ENCODE data around the gene HK3.
"Not testable (repeated sequence)": the region's sequence is repeated elsewhere in the genome, so short reads cannot be mapped to it uniquely, and the experiment has no call there.

The HK3 gene

DNA sequence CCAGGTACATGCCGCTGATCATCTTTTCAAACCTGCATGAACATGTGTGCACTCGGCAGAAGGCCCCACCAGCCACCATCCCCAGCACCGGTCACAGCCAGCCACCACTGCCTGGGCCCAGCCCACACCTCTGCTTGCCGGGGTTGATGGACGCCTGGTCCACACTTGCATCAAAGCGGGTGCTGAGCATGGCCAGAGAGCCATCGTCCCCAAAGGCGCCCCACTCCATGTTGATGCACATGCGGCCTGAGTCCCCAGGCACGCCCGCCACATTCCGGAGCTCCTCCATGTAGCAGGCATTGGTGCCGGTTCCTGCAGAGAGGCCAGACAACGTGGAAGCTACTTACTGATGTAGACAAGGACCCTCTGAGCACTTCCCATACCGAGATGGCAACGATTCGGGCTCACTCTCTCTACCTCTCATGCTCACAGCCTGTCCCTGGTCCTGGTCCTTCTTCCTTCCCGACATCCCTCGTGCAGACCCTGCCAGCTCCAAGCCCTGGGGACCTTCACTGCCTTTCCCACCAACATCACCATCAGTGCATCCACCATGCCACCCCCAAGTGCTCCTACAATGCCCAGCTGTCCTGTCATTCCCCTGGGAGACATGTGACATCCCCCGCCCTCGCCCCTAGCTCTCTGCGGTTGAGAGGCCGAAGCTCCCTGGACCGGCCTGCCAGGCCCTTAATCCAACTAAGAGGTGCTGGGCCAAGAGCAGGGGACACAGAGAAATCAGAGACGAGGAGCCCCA, 17.2 kb downstream of the HK3 start:
- no peak for FAIRE-seq

DNA sequence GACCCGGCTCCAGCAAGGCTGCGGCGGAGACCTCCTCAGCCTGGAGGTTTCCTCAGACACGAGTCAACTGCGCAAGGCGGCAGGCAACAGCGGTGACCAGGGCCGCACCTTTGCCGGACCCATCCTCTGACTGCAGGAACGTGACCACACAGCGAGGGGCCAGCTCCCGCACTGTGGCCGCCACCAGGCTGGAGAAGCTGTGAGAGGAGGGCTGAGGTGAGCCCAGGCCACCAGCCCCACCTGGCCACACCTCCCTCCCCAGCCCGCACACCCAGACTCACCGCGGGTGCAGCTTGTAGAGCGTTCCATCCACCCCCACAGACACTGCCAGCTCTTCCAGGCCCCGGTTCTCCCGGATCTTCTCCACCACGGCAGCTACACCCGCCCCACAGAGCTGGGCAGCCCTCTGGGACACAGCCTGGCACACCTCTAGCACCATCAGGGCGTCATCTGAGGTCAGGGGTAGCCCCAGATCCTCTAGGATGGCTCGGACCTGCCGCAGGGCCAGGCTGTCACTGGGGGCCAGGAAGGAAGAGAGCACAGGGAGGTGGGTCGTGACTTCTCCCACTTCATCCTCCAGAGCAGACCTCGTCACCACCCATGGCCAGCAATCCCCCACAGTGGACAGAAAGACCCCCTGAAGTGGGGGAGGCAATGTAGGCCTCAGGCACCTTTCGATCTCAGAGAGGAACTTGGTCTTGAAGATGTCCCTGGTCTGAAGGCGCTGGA, 18.0 kb downstream of the HK3 start:
- FAIRE-seq = no peak

DNA sequence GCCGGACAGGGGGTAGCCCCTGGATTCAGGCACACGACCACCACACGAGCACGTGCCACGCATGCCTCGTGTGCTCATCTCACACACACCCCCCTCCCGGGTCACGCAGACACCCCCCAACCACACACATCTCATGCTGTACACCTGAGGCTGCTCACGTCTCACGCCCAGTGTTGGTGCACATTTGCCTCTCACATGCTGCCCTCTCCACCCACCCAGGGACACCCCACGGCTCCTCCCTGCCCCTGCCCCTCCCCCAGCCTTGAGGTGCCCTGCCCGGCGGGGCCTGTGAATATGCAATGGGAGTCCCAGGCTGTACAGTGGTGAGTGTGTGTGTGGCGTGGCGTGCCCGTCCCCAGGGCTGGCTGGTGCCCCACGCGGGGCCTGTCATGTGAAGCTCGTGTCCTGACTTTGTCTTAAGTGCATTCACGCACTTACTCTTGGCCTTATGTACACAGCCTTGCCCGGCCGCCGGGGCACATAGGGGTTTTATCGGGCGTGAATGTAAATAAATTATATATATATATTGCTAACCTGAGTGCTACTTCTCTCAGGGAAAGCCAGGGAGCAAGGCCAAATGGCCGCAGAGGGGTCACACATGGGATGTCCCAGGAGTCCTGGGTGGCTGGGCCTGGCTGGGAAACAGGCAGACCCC, 18.7 kb downstream of the HK3 start:
- FAIRE-seq = no peak

DNA sequence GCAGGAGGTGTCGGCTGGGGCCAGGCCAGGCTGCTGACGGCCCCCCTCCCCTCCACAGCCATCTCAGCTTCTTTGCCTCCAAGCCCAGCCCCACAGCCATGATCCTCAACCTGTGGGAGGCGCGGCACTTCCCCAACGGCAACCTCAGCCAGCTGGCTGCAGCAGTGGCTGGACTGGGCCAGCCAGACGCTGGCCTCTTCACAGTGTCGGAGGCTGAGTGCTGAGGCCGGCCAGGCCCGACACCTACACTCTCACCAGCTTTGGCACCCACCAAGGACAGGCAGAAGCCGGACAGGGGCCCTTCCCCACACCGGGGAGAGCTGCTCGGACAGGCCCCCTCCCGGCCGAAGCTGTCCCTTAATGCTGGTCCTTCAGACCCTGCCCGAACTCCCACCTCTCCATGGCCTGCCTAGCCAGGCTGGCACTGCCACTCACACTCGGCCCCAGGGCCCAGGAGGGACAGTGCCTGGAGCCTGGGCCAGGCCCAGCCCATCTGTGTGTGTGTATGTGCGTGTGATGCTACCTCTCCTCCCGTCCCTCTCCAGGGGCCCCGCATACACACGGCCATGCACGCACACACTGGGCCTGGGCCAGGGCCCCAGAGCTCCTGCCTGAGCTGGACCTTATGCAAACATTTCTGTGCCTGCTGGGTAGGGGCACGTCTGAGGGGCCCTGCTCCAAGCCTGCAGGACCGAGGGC, 19.3 kb downstream of the HK3 start:
- FAIRE-seq = no peak

DNA sequence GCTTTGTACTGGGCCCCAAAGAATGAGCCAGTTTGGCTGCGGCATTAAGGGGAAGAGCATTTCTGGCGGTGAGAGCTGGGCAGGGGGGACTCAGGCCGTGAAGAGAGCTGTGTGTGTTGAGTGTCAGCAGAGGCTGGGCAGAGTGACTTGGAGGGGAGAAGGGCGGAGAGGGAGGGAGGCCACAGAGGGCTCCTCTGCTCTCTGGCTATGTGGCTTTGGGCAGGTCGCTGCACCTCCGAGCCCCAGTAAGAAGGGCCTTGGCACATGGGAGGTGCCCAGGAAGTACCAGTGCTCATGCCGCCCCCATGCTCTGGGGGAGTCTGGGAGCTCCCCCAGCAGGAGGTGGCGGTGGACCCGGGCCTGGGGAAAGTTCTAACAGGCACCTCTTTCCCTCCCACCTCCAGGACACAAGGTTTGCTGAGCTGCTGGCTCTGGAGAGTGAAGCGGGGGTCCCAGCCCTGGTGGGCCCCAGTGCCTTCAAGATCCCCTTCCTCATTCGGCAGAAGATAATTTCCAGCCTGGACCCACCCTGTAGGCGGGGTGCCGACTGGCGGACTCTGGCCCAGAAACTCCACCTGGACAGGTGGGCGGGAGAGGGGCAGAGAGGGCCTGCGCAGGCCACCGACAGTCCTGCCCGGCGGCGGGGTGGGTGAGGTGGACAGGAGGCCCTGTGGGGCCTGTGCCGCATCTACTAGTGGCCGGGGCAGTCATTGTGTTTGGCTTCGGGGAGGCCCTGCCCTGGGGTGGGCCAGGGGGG, 20.1 kb downstream of the HK3 start:
- FAIRE-seq = no peak

DNA sequence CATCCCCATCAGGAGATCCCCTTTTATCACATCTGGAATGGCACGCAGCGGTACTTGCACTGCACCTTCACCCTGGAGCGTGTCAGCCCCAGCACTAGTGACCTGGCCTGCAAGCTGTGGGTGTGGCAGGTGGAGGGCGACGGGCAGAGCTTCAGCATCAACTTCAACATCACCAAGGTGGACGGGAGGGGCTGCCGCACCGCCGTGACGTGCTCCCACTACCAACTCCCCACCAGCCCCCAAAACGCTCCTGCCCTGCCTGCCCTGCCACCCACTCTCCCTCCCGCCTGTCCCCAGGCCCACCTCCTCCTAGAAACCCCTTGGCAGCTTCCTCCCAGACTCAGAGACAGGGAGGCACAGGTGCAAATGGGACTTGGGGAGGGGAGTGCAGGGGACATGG, 20.7 kb downstream of the HK3 start:
- FAIRE-seq = no peak

DNA sequence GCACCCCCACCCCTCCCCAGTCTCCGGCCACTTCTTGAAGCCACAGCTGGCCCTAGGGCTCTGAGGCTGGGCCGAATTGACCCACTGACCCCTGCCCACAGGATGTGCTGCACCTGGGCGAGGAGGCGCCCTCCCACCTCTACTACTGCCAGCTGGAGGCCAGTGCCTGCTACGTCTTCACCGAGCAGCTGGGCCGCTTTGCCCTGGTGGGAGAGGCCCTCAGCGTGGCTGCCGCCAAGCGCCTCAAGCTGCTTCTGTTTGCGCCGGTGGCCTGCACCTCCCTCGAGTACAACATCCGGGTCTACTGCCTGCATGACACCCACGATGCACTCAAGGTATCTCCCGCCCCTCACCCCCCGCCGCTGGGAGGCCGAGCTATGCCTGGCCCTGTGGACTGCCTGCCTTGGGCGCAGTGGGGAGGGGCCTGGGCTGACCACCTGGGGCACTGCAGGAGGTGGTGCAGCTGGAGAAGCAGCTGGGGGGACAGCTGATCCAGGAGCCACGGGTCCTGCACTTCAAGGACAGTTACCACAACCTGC, 21.3 kb downstream of the HK3 start:
- no peak for FAIRE-seq

DNA sequence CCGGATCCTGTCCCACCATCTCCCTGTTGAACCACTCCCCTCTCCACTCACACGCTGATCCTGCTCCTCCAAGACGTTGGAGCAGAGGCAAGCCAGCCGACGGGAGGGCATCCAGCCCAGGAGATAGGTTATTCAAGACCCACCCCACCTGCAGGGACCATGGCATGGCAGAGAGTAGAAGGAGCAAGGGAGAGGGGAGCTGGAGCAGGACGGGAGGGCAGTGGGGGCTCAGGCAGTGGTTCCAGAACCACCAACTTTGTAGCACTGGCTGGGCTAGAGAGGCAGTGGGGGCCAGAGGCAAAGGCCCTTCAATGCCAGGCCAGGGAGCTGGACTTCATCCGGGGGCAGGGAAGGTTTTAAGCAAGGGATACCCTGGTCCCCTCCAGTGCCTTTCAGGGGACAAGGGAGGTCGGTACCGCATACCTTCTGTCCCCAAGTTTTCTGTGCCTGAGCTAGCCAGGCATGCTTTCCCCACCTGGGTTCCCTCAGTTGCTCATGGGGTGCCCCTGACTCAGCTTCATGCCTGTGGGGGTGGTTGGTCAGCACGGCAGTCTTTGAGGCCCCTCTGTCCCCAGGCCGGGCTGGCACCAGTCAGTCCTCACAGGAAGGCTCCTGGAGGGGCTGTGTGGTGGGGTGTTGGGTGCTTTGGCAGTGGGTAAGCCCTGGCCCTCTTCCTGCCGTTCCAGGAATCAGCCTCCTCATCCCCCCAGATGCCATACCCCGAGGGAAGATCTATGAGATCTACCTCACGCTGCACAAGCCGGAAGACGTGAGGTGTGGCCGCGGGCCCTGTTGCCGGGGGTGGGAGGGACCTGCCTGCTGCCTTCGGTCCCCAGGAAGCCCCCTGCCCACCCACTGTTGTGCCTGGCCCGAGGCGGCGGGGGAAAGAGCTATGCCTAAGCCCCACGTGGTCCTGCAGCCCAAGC, 22.4 kb downstream of the HK3 start:
- no peak for FAIRE-seq

DNA sequence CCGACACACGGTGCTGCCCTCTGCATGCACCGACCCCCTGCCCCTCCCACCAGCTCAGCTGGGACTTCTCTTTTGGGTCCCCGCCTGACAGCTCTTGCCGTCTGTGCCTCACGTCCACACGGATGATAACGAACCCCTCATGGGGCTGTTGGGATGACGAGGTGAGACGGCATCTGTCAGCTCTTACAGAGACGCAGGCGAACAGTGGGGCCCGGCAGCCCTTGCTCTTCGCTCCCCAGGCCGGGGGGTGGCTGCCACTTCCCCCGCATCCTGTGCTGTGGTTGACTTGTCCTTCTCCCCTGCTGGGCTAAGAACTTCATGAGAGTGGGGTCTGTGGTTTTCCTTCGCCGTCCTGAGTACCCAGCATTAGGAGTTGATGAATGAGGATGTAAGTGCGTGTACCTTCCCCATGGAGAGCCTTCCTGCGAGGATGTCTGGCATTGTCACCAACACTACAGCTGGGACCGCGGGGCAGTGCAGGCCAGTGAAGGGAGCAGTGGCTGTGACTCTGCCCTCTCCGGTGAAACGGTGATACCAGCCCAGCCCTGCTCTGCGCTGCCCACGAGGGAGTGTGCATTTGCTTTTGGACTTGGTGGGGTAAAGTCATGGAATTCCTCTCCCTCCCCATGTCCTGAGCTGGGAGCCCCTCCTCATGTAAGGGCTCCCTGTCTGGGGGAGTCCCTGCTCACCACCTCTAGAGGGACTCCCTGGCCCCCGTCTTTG, 23.2 kb downstream of the HK3 start:
- no peak for FAIRE-seq

DNA sequence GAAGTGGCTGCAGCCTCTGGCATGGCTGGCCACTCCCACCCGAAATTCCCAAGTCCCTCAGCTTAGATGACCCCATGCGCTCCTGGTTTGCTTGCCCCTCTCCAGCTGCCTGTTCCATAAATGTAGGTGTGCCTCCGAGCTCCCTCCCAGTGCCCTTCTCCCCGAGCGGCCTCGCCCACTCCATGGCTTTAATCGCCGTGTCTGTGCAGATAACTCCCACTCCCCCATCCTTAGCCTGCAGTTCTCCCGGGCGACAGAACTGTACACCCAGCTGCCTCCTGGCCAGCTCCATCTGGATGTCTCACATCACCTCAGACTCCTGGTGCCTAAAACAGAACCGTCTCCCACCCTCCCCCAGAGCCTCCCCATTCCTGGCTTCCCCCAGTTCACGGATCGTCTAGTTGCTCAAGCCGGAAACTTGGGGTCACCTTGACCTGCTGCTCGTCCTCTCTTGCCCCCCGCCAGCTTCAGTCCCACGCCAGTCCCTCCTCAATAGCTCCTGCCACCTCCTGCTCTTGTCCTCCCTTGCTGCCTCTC, 24.1 kb downstream of the HK3 start:
- FAIRE-seq = no peak

DNA sequence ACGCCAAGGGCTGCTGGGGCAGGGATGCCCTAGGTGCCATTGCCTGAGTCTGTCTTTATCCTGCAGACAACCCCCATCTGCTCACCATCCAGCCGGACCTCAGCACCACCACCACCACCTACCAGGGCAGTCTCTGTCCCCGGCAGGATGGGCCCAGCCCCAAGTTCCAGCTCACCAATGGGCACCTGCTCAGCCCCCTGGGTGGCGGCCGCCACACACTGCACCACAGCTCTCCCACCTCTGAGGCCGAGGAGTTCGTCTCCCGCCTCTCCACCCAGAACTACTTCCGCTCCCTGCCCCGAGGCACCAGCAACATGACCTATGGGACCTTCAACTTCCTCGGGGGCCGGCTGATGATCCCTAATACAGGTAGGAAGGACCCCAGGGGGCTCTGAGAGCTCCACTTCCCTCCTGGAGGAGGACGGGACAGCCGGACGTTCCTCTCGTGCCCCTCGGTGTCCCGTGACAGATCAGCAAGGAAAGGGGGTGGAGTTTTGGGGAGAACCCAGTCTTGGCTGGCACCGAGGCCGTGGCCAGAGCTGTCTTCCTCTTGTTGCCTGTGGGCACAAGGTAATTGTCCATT, 24.9 kb downstream of the HK3 start:
- no peak for FAIRE-seq

DNA sequence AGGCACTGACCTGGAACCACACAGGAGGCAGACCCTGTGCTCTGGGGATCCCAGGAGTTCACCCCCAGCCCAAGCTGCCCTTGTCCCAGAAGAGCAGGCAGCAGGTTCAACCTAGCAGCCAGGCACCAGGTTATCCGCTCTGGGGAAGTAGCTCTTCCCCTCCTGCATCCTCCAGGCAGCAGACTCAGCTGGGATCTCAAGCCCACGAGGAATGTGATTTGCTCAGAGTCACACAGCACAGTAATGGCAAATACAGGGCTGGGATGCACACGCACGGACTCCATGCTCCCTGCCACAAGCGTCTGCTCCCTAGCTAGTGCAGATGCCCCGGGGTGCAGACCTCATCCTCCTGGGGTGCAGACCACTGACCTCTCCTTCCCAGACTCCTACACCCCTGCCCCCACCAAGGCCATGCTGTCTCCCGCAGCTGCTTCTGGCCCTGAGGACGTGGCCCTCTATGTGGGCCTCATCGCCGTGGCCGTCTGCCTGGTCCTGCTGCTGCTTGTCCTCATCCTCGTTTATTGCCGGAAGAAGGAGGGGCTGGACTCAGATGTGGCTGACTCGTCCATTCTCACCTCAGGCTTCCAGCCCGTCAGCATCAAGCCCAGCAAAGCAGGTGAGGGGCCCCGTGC, 25.5 kb downstream of the HK3 start:
- FAIRE-seq = no peak

DNA sequence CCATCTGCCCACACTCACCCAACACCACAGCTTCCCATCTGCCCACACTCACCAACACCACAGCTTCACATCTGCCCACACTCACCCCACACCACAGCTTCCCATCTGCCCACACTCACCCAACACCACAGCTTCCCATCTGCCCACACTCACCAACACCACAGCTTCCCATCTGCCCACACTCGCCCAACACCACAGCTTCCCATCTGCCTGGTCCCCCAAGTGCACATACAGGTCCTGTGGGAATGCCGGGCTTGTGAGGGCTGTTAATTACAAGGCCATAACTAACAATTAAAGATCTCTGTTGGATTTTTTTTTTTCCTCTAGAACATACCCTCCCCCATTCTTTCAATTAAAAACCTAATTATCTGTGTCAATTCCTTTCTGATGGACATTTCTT, 26.1 kb downstream of the HK3 start:
- FAIRE-seq = not testable (repeated sequence)

DNA sequence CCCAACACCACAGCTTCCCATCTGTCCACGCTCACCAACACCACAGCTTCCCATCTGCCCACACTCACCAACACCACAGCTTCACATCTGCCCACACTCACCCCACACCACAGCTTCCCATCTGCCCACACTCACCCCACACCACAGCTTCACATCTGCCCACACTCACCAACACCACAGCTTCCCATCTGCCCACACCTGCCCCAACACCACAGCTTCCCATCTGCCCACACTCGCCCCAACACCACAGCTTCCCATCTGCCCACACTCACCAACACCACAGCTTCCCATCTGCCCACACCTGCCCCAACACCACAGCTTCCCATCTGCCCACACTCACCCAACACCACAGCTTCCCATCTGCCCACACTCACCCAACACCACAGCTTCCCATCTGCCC, 26.6 kb downstream of the HK3 start:
- FAIRE-seq = not testable (repeated sequence)

DNA sequence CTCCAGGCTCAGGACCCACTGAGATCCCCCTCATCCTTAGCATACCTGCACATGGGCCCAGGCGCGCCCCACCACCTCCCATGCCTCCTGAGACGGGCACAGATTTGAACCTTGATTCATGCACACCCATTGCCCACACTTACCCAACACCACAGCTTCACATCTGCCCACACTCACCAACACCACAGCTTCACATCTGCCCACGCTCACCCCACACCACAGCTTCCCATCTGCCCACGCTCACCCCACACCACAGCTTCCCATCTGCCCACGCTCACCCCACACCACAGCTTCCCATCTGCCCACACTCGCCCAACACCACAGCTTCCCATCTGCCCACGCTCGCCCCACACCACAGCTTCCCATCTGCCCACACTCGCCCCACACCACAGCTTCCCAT, 28.5 kb downstream of the HK3 start:
- not testable (repeated sequence) for FAIRE-seq

DNA sequence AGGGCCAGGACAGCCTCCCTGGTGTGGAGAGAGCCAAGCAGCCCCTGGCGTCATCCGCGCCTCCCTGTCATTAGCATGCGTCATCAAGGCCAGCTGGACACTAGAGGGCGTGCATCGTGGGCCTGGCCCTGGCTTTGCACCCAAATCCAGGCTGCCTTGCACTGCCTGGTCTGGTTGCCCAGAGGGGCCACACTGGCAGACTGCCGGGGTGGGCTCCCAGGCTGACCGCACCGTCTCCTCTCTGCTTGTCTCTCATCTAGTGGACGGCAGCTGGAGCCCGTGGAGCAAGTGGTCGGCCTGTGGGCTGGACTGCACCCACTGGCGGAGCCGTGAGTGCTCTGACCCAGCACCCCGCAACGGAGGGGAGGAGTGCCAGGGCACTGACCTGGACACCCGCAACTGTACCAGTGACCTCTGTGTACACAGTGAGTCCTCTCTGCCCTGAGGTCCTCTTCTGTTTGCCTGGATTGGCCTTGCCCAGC, 29.0 kb downstream of the HK3 start:
- FAIRE-seq = no peak

DNA sequence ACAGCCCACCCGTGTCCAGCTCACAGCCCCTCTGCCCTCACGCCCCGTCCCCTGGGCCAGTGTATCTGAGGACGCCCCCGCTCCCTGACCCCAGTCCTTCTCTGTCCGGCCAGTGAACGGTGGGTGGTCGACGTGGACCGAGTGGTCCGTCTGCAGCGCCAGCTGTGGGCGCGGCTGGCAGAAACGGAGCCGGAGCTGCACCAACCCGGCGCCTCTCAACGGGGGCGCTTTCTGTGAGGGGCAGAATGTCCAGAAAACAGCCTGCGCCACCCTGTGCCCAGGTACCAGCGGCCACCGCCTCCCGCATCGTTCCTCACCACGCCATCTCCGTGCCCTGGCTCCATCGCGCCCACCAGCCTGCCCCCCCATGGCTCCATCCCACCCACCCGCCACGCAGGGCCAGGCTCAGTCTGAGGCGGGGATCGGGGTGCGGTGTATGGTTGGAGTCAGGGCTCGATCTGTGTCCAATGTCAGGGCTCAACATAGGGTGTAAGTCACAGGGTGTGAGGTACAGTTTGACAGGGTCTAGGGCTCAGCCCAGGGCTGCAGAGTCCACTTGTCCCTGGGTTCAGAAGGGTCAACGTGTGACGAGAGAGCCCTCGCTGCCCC, 29.5 kb downstream of the HK3 start:
- FAIRE-seq = no peak

DNA sequence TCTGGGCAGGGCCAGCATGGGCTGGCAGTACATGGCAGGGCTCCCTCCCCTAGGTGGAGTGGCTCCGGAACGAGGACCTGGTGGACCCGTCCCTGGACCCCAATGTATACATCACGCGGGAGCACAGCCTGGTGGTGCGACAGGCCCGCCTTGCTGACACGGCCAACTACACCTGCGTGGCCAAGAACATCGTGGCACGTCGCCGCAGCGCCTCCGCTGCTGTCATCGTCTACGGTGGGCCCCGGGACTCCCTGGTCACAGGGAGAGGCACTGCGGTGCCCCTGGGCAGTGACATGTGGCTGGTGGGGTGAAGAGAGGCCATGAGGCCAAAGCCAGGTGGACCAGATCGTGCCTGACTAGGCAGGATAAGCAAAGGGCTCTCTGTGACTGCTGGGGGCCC, 30.4 kb downstream of the HK3 start:
- no peak for FAIRE-seq

DNA sequence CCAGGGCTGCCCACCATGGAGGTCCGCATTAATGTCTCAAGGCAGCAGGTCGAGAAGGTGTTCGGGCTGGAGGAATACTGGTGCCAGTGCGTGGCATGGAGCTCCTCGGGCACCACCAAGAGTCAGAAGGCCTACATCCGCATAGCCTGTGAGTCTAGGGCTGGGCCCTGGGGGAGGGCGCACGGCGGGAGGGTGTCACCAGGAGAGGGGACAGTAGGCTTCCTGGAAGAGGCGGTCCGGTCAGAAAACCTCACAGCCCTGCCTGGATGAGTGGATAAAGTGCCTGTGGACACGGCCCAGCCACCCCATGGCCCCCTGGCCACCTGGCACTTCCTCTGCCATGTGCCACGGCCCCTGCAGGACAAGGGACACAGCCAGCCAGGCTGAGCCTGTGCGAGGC, 31.0 kb downstream of the HK3 start:
- no peak for FAIRE-seq
